Measurements from ENCODE around the gene ZNF385B.

ZNF385B gene

GRCh38 chr2:179524809-179525339 lies 336.5 kb downstream of the ZNF385B start:
- Histone ChIP-seq H3K9me2 (replicated peaks; ENCODE audit: insufficient read depth, low read length) (no peaks in the 10 kb centered on the region), H3K4me2 (ENCODE audit: low read depth, low read length, poor library complexity, severe bottlenecking) (no peak overlapping the region), H3K27me3 (ENCODE audit: low read length) (no peaks in the 10 kb centered on the region), H3K79me2 (ENCODE audit: insufficient read depth, low read length) (no peaks in the 10 kb centered on the region), H3K36me3 (ENCODE audit: low read length) (no peaks in the 10 kb centered on the region), H3K9ac (ENCODE audit: low read length) (no peak overlapping the region), H4K20me1 (ENCODE audit: low read depth, low read length) (no peaks in the 10 kb centered on the region), H3K27ac (ENCODE audit: low read depth, low read length) (no peak overlapping the region), H3K4me3 (ENCODE audit: insufficient read depth, low read length, poor library complexity, severe bottlenecking) (no peak overlapping the region), H3F3A (ENCODE audit: insufficient read depth) (no peaks in the 10 kb centered on the region), H2AFZ (ENCODE audit: low read depth, low read length, severe bottlenecking) (no peak overlapping the region), H3K9me3 (ENCODE audit: insufficient read depth, low read length) (no peaks in the 10 kb centered on the region)
- TF ChIP-seq EZH2phosphoT487 (conservative IDR thresholded peaks at IDR 0.05; ENCODE audit: low read length) (no peak), CTCF (IDR thresholded peaks at IDR 0.05; ENCODE audit: insufficient read depth, low read length, poor library complexity, severe bottlenecking) (no peak)

- no peaks in the 10 kb centered on the region for H3K9me2 ChIP-seq (replicated peaks; ENCODE audit: insufficient read depth, low read length)
- no peaks in the 10 kb centered on the region for H3K9me3 ChIP-seq (ENCODE audit: insufficient read depth, low read length)
- H3K9ac ChIP-seq (ENCODE audit: low read length), result no peak overlapping the region
- peaks cover 13% of the 10 kb centered on the region for H3K36me3 ChIP-seq (ENCODE audit: low read length)
- TF ChIP-seq EZH2phosphoT487 (conservative IDR thresholded peaks at IDR 0.05; ENCODE audit: low read length), result no peak
- no peak for TF ChIP-seq CTCF (IDR thresholded peaks at IDR 0.05; ENCODE audit: insufficient read depth, low read length, poor library complexity, severe bottlenecking)
- no peak overlapping the region for H3K4me2 ChIP-seq (ENCODE audit: low read depth, low read length, poor library complexity, severe bottlenecking)
- no peaks in the 10 kb centered on the region for H3K27me3 ChIP-seq (ENCODE audit: low read length)
- no peak overlapping the region for H3K4me3 ChIP-seq (ENCODE audit: insufficient read depth, low read length, poor library complexity, severe bottlenecking)
- no peaks in the 10 kb centered on the region; the same call in 1 of the 2 replicates for H4K20me1 ChIP-seq (ENCODE audit: low read depth, low read length)
- H3F3A ChIP-seq (ENCODE audit: insufficient read depth), result no peaks in the 10 kb centered on the region
- H2AFZ ChIP-seq (ENCODE audit: low read depth, low read length, severe bottlenecking), result no peak overlapping the region
- H3K27ac ChIP-seq (ENCODE audit: low read depth, low read length), result no peak overlapping the region
- H3K79me2 ChIP-seq (ENCODE audit: insufficient read depth, low read length), result no peaks in the 10 kb centered on the region
Measured at GRCh38 chr2:179521944-179522343, 339.5 kb downstream of the ZNF385B start.

- Histone ChIP-seq H3K4me3 (ENCODE audit: insufficient read depth, low read length, poor library complexity, severe bottlenecking) (no peak overlapping the region), H3K4me2 (ENCODE audit: low read depth, low read length, poor library complexity, severe bottlenecking) (no peak overlapping the region), H3K27me3 (ENCODE audit: low read length) (no peaks in the 10 kb centered on the region), H3K79me2 (ENCODE audit: insufficient read depth, low read length) (no peaks in the 10 kb centered on the region), H3F3A (ENCODE audit: insufficient read depth) (no peaks in the 10 kb centered on the region), H3K9me2 (replicated peaks; ENCODE audit: insufficient read depth, low read length) (no peaks in the 10 kb centered on the region), H3K36me3 (ENCODE audit: low read length) (peaks cover 19% of the 10 kb centered on the region), H3K9ac (ENCODE audit: low read length) (no peak overlapping the region), H3K9me3 (ENCODE audit: insufficient read depth, low read length) (no peaks in the 10 kb centered on the region), H3K27ac (ENCODE audit: low read depth, low read length) (no peak overlapping the region), H4K20me1 (ENCODE audit: low read depth, low read length) (no peaks in the 10 kb centered on the region; the same call in 1 of the 2 replicates), H2AFZ (ENCODE audit: low read depth, low read length, severe bottlenecking) (no peak overlapping the region)
- no peak for TF ChIP-seq EZH2phosphoT487 (conservative IDR thresholded peaks at IDR 0.05; ENCODE audit: low read length)
- TF ChIP-seq CTCF (IDR thresholded peaks at IDR 0.05; ENCODE audit: insufficient read depth, low read length, poor library complexity, severe bottlenecking), result no peak
Measured at GRCh38 chr2:179518830-179519229, 342.6 kb downstream of the ZNF385B start.
